Measurements from ENCODE around the gene C2CD4C.

C2CD4C gene

DNA sequence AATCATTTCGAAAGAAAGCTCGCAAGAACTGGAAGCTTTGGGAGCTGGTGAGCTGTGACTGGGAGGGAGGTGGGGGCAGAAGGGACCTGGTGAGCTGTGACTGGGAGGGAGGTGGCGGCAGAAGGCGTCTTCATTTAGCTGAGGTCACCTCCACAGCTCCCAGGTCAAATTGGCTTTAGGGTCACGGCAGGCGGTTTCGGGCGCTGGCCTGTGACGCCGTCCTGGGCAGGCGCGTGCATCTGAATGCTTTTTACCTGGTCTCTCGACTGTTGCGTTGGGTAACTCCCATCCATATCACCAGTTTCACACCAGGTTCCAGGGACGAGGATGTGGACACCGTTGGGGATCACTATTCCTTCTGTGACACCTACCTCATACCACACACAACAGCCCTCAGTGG lies 29.2 kb downstream of the C2CD4C start:
- DNase-seq = no peak

DNA sequence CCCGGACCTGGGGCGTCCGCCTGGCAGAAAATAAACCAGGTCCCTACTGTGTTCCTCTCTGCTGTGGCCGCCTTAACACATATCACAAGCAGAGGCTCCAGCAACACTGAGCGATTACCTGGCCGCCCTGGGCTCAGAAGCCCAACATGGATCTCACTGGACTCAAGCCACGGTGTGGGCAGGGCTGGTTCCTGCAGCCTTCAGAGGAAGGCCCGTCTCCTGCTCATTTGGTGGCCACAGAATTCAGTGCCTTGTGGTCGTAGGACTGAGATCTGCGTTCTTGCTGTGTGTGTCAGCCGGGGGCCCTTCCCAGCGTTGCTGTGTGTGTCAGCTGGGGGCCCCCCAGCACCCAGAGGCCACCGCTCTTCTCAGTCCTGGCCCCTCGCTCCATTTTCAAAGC lies 30.2 kb downstream of the C2CD4C start:
- DNase-seq = no peak

DNA sequence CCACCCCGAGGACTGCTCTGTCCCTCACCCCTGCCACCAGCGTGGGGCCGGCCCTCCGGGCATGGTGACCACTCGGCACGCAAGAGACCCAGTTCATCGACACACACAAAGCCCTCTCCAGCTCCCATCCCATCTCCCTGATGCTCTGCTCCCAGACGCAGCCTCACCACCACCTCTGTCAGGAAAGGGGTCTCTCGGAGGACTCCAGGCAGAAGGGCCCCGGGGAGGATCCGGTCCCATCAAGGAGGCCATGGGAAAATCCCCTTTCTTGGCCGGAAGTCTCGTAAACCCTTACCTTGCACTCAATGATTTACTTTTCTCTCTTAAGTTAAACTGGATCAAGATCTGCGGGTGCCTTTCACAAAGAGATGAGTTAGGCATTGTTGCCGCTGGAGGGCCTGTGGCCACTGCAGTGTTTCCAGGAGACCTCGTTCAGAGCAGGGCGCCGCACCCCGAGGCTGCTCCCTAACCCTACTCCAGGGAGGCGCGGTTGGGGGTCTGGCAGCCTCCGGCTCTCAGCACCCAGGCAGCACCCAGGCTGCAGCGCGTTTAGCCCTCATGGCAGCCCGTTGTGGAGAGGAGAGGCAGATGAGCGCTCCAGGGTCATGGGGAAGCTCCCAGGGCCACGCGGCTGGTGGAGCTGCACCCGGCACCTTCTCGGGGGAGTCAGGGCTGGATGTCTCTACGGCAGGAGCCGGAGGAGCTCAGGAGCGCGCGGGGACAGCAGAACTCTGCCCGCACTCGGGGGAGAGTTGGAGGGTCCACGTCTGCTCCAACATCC lies 31.0 kb downstream of the C2CD4C start:
- no peak for DNase-seq

DNA sequence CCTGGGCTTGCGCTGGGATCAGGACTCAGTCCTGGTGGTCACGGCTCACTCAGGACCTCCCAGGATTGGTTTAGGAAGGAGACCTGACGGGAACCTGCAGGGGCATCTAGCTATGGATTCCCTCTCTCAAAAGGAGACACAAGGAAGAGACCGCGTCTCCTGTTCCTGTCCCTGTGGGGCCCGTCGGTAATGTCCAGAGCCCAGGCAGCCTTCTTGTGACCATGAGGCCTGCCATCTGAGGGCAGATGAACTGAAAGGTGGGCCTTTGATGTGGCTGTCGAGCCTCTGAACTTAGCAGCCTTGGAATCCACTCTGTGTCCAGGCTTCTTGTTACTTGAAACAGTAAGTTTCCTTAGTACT lies 32.9 kb downstream of the C2CD4C start:
- no peak for DNase-seq

DNA sequence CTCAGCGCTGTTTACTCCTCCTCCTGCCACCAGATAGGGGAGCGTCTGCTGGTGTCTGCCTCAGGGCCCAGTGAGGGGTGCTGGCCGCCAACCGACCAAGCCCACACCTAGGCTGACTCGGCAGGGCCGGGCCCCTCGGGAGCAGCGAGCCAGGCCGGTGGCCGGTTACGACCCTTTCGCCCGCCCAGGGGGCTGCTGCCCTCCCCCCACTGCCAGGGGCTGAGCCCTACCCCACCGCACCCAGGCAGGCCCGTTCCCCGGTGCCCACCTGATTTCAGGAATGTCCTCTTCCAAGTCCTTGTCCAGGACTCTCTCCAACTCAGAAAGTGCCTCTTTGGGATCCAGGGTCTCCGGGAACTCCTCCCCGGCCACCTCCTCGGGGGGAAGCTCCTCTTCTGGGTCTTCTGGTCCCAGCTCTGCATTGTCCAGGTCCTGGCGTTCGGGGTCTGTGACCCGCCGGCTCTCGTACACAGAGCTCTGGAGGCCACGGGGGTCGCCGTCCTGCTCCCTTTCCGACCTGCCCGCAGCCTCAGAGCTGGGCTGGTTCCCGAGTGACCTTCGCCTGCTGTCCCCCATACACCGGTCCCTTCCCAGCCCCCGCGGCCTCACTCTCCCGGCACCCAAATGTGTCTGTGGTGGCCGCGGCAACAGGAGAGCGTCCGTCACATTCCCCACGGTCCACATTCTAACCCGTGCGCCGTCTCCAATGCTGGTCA lies 33.4 kb downstream of the C2CD4C start:
- DNase-seq = no peak

DNA sequence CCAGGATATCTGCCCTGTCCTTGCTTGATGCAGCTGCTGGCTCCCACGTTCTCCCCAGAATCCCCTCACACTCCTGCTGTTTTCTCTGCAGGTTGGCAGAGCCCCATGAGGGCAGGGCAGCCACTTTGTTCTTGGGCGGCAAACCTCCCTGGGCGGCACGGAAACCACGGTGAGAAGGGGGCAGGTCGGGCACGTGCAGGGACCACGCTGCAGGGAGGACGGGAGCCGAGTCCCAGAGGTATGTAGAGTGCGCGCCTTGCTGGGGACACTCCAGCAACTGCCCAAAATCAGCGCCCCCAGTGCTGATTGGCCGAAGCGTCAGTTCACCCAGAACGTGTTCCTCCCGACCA lies 34.1 kb downstream of the C2CD4C start:
- no peak for DNase-seq

DNA sequence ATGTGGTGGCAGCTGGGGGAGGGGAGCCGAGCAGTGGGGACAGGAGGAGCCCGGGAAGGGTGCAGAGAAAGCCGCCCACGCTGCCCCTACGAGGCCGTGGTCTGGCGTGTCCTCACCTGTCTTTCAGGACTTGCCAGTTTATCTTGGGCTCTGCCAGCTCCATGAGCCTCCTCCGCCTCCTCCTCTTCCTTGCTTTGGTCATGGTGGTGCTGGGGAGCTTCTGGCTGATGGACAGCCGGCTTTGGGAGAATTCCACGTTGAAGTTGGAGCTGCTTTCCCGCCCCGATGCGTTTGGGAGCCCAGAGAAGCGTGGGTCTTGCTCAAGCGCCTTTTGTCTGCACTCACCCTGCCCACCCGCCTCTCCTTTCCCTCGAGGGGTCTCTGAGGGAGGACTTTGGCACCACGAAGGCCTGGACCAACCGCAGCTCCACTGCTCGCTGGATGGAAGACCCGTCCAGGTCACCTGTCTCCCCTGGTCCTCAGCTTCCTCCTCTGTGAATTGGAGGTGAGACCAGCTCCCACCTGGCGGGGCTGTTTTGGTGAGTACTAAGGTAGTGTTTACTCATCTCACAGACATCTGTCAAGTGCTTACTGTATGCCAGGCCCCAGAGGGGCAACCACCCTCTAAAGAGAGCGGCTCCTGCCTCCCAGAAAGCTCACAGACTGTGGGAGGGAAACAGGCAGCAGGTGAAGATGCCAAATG lies 34.6 kb downstream of the C2CD4C start:
- peak in 1 of 2 experiments; percentile 26 for DNase-seq

DNA sequence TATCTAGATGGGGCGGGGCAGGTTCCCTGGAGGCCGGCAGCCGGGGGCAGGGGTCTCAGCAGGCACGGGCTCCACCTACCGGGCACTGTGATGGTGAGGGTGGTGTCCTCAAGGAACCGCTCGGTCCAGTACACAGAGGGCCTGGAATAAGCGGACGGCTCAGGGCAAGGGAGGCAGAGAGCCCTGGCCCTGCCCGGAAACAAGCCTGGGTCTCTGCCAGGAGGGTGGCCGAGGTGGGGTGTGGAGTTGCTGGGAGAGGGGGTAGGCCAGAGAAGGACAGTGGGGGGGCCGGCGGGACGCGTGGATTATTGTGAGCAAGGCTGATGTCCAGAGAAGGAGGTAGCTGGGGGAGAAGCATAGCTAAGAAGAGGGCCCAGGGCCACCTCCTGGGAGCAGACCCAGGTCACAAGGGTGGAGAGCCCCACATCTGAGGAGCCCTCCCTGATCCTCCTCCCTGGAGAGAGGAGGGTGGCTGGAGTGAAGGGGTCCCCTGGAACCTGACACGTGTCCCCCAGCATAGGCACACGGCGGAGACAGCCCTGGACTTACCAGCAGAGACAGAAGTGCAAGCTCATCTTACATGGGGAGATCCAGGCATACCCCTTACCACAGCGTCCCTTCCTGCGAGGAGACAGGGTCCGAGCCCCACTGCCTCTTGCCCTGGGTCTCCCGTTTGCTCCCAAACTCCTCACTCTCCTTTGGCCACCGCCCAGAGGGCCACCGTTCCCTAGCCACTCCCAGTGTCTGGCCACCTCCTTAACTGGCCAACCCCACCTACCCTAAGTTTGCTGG lies 35.4 kb downstream of the C2CD4C start:
- no peak for DNase-seq

DNA sequence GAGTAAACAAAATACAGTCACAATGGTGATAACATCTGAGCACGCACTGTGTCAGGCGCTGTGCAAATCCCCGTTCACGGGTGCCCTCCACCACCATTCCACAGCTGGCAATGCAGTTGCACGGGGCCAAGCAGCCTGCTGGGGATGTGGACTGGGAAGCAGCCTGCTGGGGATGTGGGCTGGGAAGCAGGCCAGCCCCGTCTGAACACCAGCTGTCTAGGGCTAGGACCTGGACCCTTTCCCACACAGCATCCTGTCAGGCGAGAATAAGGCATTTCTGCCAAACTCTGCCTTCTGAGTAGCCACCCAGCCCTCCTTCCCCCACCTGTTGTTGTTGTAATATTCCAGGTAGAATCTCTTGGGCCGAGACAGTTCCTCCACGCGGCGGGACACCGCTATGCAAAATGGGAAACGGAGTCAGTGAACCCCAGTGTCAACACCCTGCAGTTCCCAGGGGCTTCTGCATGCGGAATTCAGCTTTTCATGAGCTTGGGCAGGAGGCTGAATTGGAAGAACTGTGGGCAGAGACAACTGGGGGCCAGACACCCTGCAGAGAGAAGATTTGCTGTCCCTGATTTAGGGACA lies 36.5 kb downstream of the C2CD4C start:
- peak; percentile 87 to 97 for DNase-seq

DNA sequence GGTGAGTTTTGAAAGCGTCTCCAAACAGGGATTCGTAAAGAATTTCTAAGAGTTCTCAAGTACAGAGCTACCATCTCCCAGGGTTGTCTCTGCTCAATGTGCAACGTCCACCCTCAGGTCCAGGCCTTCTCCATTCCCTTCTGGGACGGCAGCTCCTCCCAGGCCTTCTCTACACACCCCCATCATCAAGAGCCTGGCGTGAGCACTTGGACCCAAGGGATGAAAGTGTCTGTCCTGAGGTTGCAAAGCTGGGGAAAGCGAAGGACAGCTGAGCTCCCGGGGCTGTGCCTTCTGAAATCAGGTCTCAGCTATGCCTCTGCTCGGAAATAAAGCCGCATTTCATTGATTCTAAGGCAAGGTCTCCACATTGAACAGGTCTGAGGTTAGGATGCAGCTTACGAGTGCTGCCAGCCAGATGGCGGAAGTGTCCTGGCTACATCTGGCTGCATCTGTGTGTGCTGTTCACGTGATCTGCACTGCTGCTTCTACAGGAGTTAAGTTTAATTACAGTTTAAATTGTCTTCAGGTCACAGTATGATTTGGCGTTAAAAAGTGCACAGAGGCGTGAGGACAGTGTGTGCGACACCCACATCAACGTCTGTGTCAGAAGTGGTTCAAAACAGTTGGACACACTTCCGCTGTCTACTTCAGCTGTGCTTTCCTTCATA lies 37.3 kb downstream of the C2CD4C start:
- no peak for DNase-seq

DNA sequence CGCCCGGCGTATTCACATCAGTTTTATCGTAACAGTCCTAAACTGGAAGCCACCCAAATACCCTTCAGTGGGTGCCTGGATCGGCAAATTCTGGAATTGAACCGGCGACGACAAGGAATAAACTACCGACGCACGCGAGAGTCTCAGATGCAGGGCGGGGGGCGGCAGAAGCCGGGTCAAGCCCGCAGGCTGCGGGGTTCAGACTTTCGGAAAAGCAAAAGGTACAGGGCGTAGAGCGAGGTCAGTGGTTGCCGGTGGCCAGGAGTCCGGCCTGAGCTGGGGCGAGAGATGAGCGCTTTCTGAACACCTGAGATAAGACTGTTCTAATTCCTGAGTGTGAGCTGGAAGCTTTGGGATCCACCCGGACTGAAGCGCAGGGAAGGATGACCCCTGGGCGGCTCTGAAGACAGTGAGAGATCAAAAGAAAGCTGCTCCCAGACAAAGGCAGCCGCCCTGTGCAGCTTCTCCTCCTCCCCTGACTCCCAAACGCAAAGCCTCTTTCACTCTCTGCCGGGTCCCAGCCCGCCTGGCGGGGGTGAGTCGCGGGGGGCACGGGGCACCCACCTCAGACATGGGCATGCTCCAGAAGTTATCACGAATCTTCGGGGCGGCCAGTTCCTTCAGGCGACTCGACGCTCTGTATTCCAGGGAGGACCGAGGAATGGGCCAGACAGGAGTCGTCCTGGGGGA lies 38.2 kb downstream of the C2CD4C start:
- DNase-seq = no peak

DNA sequence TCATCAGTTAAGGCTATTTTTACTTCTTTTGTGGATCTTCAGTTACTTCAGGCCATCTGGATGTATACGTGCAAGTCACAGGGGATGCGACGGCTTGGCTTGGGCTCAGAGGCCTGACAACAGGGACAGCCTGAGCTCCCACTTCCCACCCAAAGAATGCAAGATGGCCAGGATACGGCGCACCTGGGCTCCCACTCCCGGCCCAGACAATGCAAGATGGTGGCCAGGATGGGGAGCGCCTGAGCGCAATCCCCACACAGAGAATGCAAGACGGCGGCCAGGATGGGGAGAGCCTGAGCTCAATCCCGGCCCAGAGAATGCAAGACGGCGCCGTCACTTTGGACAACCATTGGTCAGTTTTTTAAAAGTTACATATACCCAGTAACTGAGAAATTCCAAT lies 39.1 kb downstream of the C2CD4C start:
- DNase-seq = no peak

DNA sequence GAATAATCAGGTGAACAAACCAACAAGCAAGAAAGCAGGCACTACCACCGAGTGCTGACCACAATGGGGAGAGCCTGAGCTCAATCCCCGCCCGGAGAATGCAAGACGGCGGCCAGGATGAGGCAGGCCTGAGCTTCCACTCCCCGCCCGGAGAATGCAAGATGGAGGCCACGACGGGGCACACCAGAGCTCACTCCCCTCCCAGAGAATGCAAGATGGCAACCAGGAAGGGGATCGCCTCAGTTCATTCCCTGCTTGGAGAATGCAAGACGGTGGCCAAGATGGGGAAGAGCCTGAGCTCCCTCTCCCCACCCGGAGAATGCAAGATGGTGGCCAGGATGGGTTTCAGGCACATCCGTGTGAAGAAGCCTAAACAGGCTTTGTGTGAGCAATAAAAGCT lies 39.7 kb downstream of the C2CD4C start:
- DNase-seq = no peak

DNA sequence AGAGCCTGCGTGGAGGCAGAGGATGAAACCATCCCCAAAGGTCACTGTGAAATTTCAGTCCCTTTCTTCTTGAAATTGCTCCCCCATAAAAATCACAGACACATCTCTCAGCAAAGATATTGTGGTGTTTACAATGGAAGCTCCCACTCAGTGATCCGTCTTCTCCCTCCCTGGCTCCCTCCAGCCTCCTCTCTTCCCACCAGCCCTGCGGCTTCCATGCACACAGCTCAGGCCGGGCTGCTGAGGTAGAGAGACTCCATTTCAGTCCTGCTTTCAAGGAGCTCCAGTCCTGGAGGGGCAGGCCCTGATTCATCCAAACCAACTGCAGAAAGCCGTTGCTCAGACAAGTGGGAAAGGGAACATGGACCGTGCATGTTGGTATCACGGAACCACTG lies 40.3 kb downstream of the C2CD4C start:
- no peak for DNase-seq

DNA sequence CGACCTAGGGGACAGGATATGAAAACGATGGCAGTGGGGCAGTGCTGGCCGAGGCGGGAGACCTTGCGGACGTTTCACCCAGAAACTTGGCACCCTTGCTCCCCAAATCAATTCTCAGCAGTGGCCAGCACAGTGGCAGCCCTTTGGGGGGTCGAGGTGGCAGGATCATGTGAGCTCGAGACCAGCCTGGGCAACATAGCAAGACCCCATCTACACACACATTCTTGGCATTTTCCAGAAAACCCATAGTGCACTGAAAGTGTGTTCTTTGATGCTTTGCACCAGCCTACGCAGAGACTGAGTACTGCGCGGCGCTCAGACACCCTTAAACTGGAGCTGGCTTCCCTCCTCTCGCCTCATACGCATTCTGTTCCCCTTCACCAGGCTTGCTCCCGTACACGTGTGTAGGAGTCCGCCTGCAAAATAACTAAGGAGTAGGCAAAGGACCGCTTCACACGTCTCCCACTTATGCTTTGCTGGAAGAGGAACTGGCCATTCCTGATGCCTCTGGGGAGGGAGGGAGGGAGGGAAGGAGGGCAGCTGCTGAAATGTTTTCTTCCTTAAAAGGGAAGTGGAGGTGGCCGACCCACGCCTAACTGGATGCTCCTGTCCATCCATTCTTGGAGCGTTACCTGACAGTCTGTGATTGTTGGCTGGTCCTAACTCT lies 40.9 kb downstream of the C2CD4C start:
- DNase-seq = no peak

DNA sequence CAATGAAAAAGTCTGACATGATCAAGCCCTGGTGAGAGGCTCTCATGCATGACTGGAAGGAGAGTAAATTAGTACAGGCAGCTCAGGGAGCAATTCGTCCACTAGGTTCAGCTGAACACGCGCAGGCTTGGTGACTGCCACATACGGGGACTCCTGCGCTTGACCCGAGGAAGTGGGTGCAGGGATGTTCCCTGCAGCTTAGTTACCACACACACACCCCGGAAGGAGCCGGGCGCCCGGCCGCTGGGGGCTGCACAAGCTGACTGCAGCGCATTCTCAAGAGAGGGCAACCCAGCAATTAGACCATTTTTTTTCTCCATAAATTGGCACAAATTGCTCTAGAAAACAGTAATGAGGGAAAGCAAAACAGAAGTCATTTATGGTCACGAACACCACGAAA lies 41.4 kb downstream of the C2CD4C start:
- no peak for DNase-seq

DNA sequence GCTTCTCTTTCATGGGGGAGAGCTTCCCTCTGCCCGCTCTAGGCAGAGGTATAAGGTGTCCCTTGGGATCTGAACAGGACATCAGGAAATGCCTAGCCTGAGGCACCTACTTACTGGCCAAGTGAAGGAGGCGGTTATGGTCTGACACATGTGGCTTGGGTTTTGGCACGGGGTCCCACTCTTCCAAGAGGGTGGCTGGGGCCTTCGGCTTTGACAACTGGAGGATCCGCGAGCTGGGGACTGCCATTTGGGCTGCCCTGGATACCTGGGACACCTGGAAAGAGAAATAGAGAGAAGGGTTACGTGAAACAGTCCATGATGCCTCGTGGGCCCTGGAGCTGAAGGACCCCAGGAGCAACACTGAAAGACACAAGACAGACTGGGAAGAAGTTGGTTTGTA lies 42.0 kb downstream of the C2CD4C start:
- no peak for DNase-seq

DNA sequence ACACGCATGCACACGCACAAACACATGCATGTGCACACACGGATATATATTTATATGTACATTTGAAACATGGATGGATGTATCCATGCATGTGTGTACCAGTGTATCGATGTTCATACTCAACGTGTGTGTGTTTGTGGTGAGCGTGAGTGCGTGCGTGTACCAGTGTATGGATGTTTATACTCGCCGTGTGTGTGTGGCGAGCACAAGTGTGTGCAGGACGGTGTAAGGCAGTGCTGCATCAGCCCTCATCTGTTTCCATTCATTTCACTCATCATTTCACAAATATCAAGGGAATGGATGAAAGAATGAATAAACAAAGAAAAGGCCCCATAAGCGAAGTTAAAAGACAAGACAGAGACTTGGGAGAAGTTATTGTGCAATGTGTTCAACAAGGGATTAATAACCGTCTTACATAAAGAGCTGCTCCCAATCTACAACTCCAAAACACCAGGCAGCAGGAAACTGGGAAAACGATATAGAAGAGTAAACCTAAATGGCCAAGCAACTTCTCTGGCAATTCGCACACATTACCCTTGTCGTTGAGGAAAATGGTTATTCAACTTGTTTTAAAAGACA lies 42.7 kb downstream of the C2CD4C start:
- DNase-seq = no peak

DNA sequence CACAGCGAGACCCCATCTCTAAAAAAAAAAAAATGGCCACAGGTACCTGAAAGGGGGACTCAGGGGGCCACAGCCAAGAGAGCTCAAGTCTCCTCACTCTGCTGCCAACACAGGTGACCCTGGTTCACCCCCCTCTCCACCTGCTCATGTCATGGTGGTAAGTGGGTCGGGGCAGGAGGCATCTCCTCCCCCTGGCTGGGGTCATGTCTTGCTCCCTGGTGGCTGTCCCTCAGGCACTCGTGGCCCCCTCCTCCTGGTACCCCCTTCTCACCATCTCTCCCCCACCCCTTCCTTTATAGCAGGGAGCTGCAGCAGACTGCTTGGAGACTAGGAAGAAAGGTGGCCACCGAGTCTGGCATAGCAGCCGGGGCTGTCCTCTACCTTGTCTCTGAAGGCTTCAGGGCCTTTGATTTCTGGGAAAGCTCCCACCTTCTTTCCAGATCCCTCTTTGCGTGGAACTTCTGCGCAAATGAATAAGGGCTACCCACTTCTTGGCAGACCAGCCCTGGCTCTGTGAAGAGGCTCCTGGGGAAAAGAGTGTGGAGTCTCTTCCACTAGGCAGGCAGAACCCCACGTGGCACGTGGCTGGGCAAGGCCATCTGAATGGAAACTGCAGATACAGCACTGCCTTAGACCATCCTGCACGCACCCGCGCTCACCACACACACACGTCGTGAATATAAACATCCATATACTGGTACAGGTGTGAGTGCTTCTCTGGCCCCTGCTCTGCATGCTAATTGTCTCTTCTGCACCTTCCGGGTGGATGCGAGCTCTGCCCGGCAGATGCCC lies 44.3 kb downstream of the C2CD4C start:
- no peak for DNase-seq

DNA sequence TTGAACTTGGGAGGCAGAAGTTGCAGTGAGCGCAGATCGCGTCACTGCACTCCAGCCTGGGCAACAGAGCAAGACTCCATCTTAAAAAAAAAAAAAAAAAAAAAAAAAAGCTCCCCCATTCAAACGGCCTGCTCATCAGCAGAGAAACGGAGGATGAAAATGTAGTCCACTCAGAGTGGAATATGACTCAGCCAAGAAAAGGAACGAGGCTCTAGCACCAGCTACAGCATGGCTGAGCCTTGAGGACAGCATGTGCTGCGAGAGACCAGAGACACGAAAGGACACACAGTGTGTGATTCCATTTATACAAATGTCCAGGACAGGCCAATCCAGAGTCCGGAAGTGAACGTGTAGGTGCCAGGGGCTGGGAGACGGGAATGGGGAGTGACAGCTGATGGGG lies 46.3 kb downstream of the C2CD4C start:
- no peak for DNase-seq

Data from NCI-H446 (cell line).